ENCODE measurements around the gene RNF168.
"Not testable (repeated sequence)": the region's sequence is repeated elsewhere in the genome, so short reads cannot be mapped to it uniquely, and the experiment has no call there.

The RNF168 gene, protein sequence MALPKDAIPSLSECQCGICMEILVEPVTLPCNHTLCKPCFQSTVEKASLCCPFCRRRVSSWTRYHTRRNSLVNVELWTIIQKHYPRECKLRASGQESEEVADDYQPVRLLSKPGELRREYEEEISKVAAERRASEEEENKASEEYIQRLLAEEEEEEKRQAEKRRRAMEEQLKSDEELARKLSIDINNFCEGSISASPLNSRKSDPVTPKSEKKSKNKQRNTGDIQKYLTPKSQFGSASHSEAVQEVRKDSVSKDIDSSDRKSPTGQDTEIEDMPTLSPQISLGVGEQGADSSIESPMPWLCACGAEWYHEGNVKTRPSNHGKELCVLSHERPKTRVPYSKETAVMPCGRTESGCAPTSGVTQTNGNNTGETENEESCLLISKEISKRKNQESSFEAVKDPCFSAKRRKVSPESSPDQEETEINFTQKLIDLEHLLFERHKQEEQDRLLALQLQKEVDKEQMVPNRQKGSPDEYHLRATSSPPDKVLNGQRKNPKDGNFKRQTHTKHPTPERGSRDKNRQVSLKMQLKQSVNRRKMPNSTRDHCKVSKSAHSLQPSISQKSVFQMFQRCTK

DNA sequence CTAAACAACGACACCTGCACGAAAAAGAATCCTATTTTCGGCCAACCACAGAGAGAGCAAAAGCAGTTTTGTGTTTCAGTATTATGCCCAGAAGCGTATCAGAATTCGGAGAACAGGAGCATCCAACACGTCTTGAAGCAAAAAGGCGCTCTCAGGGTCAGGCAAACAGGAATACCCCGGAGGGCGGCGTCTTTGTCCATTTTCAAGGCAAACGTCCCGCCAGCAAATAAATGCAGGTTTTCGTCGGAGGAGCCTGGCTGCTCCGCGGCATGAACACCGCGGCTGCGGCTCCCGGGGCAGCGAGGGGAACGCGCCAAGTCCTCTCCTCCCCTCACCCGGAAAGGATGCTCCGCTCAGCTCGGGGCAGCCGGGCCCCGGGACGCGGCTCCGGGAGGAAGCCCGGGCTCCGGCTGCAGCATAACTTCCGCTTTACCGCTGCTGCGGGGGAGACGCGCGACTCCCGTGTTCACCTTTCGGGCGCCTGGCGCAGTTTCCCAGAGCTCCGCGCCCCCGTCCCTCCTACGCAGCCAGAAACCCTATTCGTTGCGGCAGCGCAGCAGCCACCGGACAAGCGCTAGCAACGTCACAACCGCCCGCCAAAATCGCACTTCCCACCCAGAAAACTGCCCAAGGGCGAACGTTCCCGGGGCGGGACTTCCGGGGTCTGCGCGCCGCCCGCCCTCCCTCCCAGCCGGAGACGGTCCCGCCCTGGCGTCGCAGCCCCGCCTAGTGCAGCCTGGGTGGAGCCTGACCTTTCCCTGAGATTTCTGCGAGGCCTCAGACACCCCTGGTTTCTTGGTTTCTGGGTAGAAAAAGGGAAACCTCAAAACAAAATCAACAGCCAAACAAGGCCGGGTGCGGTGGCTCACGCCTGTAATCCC is at the start of gene RNF168:
Gene RNF168, minus strand, starts transcription at position 573 of the 881 bp plus-strand sequence. CDS start 595 bp downstream, outside the sequence.
- DNase-seq: peak; percentile 90

DNA sequence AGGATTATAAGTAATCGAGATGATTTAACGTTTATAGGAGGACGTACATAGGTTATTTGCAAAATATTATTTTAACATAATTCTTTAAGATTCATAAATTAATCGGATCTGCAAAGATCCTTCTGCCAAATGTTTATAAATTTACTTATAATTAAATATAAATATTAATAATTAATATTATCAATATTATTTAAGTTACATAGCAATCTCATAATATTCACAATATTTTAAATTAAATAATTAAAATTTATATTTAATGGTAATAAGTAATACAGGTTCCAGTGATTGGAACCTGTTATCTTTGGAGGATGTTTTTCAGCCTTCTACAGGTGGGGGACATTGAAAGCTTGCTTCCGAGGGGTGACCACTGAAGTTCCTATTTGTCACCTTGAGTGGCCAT is 48.7 kb upstream of the RNF168 start:
- no peak for DNase-seq

DNA sequence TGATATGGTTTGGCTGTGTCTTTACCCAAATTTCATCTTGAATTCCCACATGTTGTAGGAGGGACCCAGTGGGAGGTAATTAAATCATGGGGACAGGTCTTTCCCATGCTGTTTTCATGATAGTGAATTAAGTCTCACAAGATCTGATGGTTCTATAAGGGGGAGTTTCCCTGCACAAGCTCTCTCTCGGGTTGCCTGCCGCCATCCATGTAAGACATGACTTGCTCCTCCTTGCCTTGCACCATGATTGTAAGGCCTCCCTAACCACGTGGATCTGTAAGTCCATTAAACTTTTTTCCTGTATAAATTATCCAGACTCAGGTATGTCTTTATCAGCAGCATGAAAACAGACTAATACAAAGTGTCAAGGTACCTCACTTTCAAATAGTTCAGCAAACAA is 46.6 kb upstream of the RNF168 start:
- DNase-seq: not testable (repeated sequence)

DNA sequence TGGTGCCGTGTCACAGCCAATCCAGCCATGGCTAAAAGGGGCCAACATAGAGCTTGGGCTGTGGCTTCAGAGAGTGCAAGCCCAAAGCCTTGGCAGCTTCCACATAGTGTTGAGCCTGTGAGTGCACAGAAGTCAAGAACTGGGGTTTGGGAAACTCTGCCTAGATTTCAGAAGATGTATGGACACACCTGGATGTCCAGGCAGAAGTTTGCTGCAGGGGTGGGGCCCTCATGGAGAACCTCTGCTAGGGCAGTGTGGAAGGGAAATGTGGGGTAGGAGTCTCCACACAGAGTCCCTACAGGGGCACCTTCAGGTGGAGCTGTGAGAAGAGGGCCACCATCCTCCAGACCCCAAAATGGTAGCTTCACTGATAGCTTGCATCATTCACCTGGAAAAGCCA is 45.7 kb upstream of the RNF168 start:
- DNase-seq: not testable (repeated sequence)

DNA sequence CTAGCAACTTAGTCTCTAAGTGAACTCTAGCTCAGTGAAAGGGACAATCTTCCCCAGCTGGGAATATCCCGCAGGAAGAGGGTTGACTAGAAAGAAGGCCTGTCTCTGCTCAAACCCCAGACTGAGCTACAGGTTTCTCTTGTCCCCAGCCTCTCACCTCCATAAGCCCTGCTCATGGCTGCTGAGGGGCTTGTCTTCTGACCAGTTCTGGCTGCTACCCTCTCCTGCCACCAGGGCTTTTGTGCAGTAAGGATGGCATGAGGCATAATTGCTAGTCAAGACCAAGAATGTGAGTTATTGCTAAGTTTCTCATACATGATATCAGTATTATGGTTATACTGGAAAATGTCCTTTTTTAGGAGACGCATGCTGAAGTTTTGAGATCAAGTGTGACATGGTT is 43.5 kb upstream of the RNF168 start:
- DNase-seq: no peak

DNA sequence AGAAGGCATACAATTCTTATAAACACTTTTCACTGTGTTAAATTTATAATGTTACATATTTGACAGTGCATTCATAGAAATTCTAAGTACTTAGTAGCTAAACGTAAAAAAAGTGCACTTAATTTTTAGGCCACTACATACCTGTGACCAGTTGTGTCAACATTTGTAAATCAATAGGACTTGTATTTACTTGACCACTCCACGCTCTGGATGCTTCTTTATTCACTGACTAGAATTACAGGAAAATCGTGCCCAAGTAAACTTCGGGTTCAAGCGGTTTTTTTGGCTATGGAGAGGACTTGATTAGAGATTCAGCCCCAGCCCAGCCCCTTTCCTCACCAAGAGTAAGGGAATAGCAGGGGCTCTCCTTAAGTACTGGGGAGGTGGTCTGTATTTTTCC is 43.0 kb upstream of the RNF168 start:
- no peak for DNase-seq

DNA sequence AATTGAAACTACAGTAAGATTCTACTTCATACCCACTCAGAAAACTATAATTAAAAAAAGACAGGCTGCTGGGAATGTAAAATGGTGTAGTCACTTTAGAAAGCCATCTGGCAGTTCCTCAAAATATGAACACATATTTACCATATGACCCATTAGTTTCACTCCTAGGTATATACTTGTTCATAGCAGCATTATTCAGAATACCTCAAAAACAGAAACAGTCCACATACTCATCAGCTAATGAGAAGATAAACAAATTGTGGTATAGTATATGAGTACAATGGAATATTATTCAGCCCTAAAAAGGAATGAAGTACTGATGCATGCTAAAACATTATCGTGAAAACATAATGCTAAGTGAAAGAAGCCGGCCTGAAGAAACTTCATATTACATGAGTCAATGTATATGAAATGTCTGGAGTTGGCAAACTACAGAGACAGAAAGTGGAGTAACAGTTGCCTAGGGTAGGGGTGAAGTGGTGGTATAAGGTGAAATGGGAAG is 41.0 kb upstream of the RNF168 start:
- DNase-seq: no peak

DNA sequence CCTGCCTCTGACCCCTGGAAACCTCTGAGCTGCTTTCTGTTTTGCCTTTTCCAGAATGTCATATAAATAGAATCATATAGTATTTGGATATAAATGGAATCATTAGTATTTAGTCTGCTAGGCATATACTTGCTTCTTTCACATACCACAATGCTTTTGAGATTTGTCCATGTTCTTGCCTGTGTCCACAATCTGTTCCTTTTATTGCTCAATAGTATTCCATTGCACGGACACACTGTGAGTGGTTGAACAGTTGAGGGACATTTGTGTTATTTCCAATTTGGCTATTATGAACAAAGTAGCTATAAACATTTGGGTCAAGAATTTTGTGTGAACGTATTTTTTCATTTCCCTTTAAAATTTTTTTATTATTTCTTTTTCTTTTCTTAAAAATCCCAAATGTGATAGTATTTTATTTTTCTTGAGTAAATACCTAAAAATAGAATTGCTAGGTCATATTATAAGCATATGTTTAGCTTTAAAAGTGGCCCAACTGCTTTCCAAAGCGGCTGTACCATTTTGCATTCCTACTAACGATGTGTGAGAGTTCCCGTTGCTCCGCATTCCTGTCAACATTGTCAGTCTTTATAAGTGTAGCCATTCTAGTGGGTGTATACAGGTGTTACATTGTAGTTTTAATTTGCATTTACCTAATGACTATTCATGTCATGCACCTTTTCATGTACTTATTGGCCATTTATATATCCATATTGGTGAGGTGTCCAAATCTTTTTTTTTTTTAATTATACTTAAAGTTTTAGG is 38.3 kb upstream of the RNF168 start:
- no peak for DNase-seq

DNA sequence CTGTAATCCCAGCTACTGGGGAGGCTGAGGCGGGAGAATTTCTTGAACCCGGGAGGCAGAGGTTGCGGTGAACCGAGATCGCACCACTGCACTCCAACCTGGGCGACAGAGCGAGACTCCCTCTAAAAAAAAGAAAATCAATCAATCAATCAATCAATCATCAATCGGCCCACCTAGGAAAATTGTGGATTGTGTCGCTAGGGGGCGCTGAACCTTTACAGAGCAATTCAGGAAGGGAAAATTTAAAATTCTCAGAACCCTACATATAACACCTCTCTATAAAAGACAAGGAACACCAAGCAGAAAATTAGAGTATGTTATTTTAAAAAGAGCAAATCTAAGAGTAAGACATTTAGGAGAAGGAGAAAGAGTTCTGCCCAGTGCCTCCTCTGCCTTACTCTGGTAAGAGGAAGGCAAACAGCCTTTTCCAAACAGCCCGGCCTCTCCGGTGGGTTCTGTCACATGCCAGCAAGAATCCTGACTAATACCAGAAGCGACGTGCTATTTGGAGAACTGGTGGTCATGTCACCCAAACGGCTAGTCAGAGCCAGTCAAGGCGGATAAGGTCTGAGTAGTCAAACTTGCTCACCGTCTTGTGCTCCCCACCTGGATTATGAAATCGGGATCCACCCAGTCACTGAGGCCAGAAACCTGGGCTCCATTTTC is 33.9 kb upstream of the RNF168 start:
- DNase-seq: no peak

DNA sequence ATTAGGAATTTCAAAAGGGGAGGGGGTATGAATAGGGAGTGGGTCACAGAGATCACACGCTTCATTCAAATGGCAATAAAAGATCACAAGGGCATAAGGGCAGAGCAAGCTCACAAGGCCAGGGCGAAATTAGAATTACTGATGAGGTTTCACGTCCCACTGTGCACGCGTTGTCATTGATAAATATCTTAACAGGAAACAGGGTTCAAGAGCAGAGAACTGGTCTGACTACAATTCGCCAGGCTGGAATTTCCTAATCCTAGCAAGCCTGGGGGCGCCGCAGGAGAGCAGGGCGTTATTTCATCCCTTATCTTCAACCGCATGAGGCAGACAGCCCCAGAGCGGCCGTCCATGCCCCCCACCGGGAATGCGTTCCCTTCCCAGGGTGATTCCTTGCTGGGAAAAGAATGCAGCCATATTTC is 29.7 kb upstream of the RNF168 start:
- DNase-seq: no peak

DNA sequence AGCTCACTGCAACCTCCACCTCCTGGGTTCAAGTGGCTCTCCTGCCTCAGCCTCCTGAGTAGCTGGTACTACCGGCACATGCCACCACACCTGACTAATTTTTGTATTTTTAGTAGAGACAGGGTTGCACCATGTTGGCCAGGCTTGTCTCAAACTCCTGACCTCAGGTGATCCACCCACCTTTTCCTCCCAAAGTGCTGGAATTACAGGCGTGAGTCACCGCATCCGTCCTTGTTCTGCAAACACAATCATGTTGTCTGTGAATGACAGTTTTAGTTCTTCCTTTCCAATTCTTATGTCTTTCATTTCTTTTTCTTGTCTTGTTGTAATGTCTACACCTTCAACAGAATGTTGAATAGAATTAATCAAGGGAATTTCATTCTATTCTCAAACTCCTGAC is 27.9 kb upstream of the RNF168 start:
- no peak for DNase-seq

DNA sequence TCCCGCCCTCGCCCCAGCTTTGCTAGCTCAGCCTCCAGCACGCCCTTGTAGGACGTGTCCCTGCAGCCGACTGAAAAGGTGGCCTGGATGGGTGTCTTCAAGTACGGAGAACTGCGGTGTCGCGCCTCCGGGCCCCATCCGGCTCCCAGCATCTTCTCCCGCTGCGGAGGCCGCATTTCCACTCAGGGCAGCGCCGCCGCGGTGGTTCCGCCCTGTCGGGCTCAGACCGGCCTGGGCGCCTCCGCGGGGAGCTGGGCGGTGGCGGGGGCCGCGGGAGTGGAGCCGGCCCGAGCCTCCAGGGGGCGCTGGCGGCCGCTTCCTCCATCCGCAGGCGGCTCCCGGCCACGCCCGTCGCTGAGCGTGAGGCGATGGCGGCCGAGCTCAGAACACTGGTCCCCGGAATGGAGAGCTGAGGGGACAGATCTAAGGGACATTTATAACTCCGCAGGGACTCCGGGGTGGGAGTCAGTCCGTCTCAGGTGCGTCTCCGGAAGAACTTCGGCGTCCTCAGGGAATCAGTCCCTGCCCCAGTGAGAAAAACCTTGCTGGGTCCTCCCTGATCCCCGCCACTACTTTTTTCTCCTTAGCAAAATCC is 25.2 kb upstream of the RNF168 start:
- peak; percentile 23 for DNase-seq

DNA sequence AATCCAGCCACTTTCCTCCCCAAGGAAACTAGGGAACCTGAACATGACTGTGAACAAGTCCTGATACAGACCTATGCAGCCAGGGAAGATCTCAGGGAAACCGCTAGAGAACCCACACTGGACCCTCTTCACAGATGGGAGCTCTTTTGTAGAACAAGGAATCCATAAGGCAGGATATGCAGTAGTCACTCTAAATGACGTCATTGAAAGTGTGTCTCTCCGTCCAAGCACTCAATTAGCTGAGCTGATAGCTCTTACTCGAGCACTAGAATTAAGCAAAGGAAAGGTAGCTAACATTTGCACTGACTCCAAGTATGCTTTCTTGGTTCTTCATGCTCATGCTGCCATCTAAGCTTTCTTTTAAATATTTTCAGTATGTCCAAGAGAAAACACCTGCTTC is 21.6 kb upstream of the RNF168 start:
- DNase-seq: no peak

DNA sequence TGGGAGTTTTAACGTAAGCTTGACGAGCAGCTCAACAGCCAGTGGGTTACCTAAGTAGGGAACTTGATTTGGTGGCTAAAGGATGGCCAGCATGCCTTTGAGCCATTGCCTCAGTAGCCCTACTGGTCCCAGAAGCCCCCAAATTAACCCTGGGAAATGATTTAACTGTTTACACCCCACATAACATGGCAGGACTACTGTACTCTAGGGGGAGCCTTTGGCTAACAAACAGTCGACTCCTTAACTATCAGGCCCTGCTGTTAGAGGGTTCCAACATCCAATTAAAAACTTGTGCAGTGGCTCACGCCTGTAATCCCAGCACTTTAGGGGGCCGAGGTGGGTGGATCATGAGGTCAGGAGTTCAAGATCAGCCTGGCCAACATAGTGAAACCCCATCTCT is 21.0 kb upstream of the RNF168 start:
- DNase-seq: no peak

DNA sequence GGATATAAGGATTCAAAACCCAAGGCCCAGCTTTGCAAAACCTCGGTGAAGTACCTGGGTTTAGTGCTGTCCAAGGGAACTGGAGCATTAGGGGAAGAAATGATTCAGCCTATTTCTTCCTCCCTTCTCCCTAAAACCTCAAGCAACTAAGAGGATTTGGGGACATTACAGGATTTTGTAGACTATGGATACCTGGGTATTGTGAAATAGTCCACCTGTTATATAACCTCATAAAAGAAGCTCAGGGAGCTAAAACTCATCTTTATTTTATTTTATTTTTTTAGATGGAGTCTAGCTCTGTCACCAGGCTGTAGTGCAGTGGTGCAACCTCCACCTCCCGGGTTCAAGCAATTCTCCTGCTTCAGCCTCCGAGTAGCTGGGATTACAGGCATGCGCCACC is 20.3 kb upstream of the RNF168 start:
- no peak for DNase-seq

DNA sequence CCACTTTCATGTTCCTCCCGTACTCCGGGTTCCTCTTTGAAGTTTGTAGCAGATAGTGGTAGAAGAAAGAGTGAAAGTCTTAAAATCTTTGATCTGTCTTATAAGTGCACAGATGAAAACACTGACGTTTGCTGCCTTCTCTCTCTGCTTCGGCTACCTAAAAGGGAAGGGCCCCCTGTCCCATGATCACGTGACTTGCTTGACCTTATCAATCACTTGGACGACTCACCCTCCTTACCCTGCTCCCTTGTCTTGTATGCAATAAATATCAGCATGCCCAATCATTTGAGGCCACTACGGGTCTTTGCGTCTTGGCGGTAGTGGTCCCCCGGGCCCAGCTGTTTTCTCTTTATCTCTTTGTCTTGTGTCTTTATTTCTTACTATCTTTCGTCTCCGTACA is 17.7 kb upstream of the RNF168 start:
- DNase-seq: not testable (repeated sequence)

DNA sequence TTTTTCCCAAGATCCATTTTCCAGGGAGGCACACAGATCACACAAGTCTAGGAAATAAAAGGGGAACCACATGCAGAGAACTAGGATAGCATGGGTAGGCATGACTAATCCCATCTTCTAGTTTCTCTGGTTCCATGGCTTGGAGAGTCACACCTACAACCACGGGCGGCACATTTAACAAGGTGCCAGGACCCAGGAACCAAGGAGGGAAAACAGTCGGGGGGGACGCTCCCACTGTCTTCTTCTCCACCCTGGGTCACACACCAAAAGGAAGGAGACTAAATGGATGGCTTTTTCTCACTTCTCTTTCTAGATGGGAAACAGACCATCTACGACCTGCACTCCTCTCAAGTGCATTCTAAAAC is 16.1 kb upstream of the RNF168 start:
- DNase-seq: no peak

DNA sequence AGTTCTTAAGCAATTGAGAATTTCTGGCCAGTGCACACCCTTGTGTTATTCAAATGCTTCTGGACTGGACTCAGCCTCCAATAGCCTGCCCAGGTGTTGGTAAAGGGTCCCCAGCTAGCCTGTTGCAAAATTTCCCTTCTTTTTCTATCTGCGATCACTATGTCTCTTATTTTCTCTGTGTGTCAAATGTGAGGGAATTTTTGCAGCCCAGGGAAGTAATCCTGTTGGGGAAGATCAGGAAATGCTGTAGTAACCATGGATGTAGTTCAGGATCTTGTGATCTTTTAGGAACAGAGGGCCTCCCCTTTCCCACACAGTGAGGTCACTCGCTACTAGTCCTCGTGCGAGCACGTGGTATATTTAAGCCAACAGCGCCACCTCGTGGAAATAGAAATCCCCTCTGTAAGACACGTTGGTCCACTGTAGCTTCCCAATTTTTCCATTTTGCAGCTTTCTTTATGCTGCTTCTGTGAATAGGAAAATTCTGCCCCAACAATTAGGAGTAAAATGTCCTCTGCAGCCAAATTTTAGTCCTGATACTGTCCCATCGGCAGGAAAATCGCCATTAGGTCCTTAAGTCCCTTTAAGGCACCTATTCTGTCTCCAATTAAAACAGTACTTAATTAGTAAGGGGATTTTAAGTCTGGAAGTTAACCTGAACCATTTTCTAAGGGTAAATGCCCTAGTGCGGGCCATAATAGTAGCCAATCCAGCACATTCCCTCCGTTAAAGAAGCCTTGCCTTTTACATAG is 15.6 kb upstream of the RNF168 start:
- DNase-seq: peak; percentile 63

DNA sequence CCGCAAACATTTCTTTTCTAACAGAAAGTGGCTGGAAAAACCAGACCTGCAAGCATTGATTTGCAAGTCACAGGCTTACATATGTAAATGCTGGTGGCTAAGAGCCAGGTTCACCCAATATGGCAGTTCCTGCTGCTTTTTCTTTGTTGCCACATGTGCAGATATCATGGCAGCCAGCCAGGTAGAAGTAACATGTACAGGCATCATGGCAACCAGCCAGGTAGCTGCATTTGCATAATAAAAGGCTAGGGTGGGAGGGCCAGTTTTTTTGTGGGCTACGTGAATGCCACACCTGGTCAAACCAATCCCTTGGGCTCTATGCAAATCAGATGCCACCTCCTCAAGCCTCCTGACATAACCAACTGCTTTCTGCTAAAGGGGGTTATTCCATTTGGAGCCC is 14.4 kb upstream of the RNF168 start:
- DNase-seq: no peak

DNA sequence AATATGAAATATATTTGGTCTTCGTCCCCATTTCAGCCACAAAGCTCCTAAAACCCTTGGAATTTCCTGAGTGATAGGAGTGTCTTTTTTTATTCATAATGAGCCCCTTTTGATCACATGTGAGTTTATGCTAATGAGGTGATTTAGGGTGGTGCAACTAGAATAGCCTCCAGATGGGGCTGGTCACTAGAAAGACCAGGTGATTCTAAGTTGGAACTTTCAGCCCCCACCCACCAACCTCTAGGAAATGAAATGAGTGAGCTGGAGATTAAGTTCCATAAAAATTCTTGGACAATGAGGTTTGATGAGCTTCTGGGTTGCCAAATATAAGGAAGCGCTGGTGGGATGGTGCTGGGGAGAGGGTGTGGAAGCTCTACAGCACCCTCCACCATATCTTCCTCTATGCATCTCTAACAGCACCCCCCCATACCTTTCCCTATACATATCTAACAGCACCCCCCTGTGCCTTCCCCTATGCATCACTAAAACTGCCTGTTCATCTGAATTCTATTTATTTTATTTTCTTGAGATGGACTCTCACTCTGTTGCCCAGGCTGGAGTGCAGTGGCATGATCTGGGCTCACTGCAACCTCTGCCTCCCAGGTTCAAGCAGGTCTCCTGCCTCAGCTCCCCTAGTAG is 13.7 kb upstream of the RNF168 start:
- no peak for DNase-seq
